GM12872 (cell line): Measurements from ENCODE around the gene HOXA7.

Source experiments
- TF ChIP-seq, protein P1 (sequence below): IDR thresholded peaks from 3 replicates; pipeline ENCODE4 v1.5.1; 2011; ENCODE audit warnings: low read depth, mild to moderate bottlenecking, low read length, moderate library complexity; ENCODE audit not compliant: insufficient read depth

Gene HOXA7

DNA sequence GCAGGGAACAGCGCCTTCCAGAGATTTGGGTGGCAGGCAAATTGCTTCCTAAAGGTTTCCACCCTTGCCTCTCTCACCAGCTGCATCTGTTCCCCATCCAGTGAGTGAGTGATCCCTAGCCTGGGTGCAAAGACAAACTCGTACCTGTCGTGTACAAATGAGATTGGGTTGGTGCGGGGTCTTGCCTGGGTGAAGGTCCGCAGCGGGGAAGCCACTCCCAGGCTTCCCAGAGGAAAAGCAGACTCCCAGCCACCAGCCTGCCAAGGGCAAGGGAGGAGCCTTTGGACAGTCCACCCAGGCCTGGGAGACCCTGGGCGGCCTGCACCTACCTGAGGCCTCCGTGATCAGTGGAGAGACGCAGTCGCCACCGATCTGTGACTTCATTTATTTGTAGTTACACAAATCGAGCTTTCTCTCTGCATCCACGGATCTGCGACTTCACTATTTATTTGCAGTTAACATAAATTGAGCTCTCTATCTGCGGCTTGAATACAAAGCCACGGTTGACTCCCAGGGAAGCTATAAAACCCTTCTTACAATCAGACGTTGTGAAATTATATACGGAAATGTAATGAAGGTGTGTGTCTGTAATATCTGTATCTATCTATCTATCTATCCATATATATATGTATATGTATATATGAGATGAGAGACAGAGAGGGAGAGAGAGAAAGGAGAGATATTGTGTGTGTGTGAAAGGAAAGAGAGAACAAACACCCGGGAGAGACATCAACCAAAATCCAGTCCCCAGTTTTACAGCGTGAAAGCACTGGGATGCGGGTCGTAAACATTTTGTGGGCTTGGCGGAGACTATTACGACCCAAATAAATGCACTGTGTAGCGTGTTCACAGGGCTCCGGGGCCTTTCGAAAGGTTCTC lies 3.0 kb upstream of the HOXA7 start:
- TF ChIP-seq, protein P1, sequence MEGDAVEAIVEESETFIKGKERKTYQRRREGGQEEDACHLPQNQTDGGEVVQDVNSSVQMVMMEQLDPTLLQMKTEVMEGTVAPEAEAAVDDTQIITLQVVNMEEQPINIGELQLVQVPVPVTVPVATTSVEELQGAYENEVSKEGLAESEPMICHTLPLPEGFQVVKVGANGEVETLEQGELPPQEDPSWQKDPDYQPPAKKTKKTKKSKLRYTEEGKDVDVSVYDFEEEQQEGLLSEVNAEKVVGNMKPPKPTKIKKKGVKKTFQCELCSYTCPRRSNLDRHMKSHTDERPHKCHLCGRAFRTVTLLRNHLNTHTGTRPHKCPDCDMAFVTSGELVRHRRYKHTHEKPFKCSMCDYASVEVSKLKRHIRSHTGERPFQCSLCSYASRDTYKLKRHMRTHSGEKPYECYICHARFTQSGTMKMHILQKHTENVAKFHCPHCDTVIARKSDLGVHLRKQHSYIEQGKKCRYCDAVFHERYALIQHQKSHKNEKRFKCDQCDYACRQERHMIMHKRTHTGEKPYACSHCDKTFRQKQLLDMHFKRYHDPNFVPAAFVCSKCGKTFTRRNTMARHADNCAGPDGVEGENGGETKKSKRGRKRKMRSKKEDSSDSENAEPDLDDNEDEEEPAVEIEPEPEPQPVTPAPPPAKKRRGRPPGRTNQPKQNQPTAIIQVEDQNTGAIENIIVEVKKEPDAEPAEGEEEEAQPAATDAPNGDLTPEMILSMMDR, result no peak

DNA sequence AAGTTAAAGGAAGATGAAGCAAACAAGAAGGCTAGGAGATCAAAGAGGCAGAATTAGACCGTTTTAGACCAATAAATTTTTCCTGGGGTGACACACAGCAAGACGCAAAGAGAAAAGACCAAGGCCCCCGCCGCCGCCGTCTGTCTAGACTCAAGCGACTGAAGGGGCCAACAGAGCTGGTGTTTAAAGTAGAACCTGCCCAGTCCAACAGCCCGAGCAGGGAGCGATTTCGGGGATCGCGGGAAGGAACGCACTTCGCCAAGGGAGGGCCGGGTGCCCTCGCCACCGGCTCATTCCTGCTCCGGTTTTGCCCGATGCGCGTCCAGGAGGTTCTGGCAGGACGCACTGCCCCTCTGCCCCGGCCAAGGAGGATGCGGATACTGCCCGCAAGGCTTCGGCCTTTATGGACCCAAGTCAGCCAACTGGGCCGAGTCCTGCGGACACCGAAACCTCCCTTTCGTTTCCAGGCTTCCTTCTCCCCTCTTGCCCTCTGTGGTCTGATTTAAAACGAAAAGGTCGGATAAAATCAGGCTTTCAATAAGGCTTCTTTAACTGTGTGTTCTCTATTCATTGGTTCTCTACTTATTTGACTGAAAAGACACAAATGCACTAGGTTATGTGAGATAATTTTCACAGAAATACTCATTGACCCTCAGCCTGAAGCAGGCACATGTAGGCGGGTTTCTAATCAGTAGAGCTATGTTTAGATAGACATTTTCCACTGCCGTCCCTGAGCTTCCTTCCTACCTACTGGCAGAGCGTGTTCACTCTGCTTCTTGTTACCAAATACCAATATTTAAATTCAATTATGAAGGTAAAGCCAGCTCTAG lies 2.2 kb upstream of the HOXA7 start:
- TF ChIP-seq, protein P1, result no peak

DNA sequence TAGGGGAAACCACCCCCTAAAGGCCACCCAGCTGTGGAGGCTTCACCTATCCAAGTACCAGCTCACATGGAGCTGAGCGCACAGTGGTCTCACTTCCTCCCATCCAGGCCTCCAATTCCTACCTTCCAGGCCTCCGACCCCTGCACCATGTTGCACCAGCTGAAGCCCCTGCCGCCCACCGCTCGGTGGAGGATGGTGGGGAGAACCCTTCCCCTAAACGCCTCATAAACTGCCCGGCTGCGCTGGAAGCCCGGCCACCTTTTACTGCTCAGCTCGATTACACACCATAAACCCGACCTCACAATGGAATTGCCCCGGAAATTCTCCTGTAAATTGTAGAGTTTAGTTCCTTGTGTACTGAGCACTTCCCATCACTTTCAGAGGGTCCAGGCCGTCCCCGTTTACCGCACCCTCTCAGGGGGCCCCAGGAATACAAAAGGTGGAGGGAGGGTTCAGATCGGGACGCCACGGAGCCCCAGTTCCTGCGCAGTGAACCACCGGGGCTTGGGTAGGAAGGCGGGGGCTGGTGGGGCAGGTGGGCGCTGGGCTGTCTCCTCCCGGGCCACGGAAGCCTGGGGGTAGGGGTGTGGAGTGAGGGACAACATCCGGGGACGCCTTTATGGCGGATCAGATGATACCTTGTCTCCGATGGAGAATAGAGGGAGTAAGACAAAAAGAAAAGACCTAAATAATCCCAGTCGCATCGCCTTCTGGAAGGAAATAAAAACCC lies 1.4 kb upstream of the HOXA7 start:
- TF ChIP-seq, protein P1, result no peak

DNA sequence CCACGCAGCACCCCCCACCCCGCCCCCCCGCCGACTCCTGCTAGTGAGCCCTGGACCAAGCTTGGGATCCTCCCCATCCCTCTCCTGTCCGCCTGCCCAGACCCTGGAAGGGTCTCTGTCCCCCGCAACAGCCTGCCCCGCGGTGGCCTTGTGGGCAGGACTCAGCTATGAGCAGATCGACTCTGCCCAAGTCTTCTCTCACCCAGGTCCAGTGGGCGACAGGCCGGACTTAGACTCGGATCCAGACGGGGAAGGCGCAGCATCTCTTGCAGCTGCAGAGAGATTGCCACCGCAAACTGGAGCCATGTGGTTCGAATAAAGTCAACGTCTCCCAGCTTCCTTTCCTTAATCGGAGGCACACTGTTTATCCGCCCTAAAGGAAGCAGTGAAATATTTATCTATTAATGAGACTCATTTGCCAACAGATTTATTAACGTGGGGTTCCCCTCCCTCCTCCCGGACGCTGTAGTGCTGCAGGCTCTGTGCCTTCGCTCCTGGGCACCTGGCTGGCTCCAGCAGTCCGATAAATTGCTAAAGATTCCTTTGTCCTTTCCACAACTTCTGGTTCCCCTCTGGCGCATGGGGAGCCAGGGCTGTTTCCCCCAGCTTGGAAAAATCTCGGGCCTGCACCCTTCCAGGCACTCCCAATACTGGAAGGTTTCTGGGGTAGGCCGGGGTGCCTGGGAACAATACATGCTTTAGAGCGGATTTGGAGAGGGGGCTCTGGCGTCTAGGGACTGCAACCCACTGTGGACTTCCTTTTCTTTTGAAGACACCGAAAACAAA lies 634 bp upstream of the HOXA7 start:
- TF ChIP-seq, protein P1, result no peak

DNA sequence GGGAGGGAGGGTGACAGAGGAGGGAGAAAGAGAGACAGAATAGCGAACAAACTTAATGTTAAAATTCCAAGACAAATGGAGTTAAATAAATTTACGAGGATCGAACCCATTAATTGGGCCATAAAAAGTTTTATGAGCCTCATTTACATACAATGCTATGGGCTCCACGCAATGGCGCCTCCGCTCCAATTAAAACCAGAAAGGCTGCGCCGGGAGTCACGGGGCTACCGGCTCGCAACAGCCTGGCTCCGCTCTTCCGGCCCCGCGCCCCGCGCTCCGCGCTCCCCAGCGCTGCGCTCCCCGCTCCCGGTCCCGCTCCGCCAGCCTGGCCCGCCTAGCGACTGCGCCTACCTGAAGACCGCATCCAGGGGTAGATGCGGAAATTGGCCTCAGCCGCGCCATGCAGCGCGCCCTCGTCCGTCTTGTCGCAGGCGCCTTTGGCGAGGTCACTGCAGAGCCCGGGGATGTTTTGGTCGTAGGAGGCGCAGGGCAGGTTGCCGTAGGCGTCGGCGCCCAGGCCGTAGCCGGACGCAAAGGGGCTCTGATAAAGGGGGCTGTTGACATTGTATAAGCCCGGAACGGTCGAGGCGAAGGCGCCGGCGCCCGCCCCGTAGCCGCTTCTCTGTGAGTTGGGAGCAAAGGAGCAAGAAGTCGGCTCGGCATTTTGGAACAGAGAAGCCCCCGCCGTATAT lies 513 bp downstream of the HOXA7 start:
- TF ChIP-seq, protein P1, result no peak

DNA sequence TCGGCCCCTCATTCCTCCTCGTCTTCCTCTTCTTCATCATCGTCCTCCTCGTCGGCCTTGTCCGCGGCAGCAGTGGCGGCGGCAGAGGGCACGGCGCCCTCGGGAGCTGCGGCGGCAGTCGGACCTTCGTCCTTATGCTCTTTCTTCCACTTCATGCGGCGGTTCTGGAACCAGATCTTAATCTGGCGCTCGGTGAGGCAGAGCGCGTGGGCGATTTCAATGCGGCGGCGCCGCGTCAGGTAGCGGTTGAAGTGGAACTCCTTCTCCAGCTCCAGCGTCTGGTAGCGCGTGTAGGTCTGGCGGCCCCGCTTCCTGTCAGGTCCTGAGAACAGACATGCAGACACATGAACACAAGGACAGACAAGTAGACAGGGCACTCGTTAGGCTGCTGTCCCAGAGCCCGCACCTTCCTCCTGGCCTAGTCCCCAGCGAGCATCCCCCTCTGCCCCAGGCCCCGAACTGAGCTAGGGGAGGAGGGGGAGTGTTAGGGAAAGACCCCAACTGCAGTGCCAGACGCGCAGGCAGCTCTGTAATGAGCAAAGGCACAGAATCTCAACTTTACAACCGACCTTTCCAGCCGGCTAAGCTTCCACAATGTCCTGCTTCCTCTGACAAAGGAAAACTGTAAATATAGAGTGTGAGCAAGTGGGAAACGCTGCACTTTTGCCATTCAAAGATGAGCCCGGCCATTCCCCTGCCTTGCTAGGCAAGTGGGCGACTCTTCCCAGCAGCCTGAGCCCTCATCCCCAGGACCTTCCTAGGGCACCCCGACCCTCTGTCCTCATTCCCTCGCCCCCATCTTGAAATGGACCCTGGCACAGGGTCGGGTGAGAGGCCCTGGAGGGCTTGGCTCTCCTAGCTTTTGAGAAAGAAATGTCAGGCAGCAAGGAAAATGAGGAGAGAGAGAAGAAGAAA lies 1.3 kb downstream of the HOXA7 start:
- TF ChIP-seq, protein P1, result no peak
